ENCODE measurements around the gene CD160.
"Not testable (repeated sequence)": the region's sequence is repeated elsewhere in the genome, so short reads cannot be mapped to it uniquely, and the experiment has no call there.

CD160 gene

GRCh38 chr1:145760395-145760949 lies 41.2 kb downstream of the CD160 start:
- DNase-seq, result not testable (repeated sequence)

- DNase-seq, result not testable (repeated sequence)
Measured at GRCh38 chr1:145761498-145761897, 42.2 kb downstream of the CD160 start.

DNA sequence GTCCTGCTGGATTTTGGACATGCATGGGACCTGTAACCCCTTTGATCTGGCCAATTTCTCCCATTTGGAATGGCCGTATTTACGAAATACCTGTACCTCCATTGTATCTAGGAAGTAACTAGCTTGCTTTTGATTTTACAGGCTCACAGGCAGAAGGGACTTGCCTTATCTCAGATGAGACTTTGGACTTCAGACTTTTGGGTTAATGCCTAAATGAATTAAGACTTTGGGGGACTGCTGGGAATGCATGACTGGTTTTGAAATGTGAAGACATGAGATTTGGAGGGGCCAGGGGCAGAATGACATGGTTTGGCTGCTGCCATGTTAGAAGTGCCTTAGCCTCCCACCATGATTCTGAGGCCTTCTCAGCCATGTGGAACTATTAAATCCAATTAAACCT lies 42.7 kb downstream of the CD160 start:
- DNase-seq, result not testable (repeated sequence)

DNA sequence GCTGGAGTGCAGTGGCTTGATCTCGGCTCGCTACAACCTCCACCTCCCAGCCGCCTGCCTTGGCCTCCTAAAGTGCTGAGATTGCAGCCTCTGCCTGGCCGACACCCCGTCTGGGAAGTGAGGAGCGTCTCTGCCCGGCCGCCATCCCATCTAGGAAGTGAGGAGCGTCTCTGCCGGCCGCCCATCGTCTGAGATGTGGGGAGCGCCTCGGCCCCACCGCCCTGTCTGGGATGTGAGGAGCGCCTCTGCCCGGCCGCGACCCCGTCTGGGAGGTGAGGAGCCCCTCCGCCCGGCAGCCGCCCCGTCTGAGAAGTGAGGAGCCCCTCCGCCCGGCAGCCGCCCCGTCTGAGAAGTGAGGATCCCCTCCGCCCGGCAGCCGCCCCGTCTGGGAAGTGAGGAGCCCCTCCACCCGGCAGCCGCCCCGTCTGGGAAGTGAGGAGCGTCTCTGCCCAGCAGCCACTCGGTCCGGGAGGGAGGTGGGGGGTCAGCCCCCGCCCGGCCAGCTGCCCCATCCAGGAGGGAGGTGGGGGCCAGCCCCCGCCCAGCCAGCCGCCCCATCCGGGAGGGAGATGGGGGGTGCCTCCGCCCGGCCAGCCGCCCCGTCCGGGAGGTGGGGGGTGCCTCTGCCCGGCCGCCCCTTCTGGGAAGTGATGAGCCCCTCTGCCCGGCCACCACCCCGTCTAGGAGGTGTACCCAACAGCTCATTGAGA lies 45.1 kb downstream of the CD160 start:
- not testable (repeated sequence) for DNase-seq

GRCh38 chr1:145765127-145765526 lies 45.8 kb downstream of the CD160 start:
- not testable (repeated sequence) for DNase-seq

DNA sequence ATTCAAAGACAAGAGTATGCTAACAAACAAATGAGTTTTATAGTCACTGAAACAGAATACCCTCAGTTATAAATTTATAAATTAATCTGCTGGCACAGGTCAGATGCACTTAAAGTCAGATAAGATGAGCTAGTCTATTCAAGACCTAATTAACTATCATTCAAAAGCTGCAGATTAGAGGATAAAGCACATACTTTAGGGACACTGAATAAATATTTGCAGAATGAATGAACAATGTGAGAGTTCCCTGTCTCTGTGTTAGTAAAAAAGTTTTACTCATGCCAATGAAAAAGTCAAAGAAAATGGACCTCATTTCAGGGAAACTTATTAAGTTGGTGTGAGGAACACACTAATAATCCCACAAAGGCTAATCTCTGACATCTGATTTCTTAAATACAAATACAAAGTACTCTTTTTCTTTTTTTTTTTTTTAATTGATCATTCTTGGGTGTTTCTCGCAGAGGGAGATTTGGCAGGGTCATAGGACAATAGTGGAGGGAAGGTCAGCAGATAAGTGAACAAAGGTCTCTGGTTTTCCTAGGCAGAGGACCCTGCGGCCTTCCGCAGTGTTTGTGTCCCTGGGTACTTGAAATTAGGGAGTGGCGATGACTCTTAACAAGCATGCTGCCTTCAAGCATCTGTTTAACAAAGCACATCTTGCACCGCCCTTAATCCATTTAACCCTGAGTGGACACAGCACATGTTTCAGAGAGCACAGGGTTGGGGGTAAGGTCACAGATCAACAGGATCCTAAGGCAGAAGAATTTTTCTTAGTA lies 46.5 kb downstream of the CD160 start:
- DNase-seq, result not testable (repeated sequence)

GRCh38 chr1:145766926-145767325 lies 47.6 kb downstream of the CD160 start:
- not testable (repeated sequence) for DNase-seq

GRCh38 chr1:145768004-145768403 lies 48.7 kb downstream of the CD160 start:
- not testable (repeated sequence) for DNase-seq

DNA sequence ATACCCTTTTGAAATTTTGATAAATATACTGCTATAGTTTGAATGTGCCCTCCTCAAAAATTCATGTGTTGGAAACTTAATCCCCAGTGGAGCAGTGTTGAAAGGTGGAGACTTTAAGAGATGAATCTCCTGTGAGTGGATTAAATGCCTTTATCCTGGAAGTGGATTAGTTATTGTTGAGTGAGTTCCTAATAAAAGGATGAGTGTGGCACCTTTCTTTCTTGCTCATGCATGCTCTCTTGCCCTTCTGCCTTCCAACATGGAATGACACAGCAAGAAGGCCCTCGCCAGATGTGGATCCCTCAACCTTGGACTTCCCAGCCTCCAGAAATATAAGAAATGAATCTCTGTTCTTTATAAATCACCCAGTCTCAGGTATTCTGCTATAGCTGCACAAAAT lies 51.8 kb downstream of the CD160 start:
- no peak for DNase-seq

GRCh38 chr1:145773423-145773822 lies 54.1 kb downstream of the CD160 start:
- no peak for DNase-seq

GRCh38 chr1:145777357-145778145 lies 58.3 kb downstream of the CD160 start:
- DNase-seq, result no peak

- DNase-seq, result no peak
Measured at GRCh38 chr1:145778146-145778540, 58.8 kb downstream of the CD160 start.

DNA sequence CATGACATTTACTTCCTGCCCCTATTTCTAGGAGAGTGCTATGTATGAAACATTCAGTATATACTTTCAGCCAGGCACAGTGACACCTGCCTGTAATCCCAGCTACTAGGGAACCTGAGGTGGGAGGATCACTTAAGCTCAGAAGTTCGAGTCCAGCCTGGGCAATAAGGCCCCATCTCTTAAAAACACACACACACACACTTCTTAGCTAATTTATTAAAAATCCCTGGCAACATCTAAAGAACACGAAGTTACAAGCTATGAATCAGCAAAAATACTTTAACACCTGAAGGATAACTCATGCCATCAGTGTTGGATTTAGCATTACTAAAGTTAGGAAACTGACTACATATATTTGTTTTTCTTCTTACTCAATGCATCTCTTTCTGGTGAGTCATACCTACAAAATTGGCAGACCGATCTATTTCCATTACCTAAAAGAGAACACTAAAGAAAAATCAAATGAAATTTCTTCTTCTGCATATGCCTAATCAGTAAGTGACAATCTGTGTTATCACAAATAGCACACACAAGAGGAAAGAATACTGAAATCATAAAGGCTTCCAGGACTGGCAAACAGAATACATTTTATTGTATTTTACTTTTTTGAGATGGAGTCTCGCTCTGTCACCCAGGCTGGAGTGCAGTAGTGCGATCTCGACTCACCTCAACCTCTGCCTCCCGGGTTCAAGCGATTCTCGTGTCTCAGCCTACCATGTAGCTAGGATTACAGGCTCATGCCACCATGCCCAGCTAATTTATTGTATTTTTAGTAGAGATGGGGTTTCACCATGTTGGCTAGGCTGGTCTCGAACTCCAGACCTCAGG lies 63.2 kb downstream of the CD160 start:
- DNase-seq, result no peak

DNA sequence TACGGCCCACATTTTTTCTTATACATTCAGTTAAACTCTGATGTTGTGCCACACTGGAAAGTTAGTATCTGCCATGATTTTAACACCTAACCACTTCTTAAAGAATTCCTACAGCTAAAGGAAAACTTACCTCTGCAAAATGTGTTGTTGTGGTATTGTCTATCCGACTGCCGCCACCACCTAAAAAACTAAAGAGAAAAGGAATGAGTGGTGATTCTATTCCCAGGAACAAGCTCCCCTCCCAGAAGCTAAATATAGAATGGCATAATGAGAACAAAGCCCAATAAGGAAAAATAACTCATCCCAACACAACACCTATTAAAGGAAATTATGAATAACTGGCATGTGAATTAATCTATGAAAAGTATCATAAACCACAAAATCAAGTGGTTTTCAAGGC lies 65.1 kb downstream of the CD160 start:
- no peak for DNase-seq

- no peak for DNase-seq
Measured at GRCh38 chr1:145785547-145785946, 66.2 kb downstream of the CD160 start.

DNA sequence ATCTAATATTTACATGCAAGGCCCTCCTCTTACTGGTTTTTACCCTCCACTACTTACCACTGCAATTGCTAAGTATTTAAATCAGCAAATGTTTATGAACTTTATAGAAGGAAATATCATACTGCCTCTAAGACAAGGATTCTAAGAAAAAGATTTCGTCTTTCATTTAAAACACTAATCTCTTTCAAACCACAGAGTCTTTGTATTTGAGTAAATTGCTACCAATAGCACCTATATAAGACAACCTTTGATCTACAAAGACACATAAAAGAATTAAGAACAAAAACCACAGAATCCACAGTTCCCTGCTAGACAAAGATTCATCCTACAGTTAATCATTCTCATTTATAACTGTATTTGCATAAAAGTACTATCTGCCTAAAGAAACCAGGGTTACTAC lies 67.0 kb downstream of the CD160 start:
- no peak for DNase-seq

- no peak for DNase-seq
Measured at GRCh38 chr1:145788580-145788979, 69.3 kb downstream of the CD160 start.

Data from activated CD8-positive, alpha-beta memory T cell treated with anti-CD3 and anti-CD28 coated beads for 24 hours (primary cell).